Activated naive CD8-positive, alpha-beta T cell treated with anti-CD3 and anti-CD28 coated beads, Interleukin-2, amount 50 U/mL, for 24 hours (primary cell): ENCODE results near the gene DNAJC7.

Experiments
- ATAC-seq: fragments of 150-1000 bp; cut with Tn5 transposase; one replicate; pipeline ENCODE4 v1.10.0; 2021
- DNase-seq: peaks from one replicate; pipeline ENCODE4 v3.0.0; 2021
- H3K27ac Mint-ChIP-seq: one replicate; pipeline ENCODE4 v1.8.0; 2021; ENCODE audit warnings: mild to moderate bottlenecking, mixed read lengths
- H3K27me3 Mint-ChIP-seq: one replicate; pipeline ENCODE4 v1.8.0; 2021; ENCODE audit warnings: mixed read lengths
- H3K36me3 Mint-ChIP-seq: one replicate; pipeline ENCODE4 v1.8.0; 2021; ENCODE audit warnings: low read depth, mixed read lengths
- H3K4me1 Mint-ChIP-seq: one replicate; pipeline ENCODE4 v1.8.0; 2021; ENCODE audit warnings: mixed read lengths
- H3K4me3 Mint-ChIP-seq: one replicate; pipeline ENCODE4 v1.8.0; 2021; ENCODE audit warnings: mild to moderate bottlenecking, moderate library complexity, mixed read lengths
- H3K9me3 Mint-ChIP-seq: one replicate; pipeline ENCODE4 v1.8.0; 2021; ENCODE audit warnings: mixed read lengths

The DNAJC7 gene, protein sequence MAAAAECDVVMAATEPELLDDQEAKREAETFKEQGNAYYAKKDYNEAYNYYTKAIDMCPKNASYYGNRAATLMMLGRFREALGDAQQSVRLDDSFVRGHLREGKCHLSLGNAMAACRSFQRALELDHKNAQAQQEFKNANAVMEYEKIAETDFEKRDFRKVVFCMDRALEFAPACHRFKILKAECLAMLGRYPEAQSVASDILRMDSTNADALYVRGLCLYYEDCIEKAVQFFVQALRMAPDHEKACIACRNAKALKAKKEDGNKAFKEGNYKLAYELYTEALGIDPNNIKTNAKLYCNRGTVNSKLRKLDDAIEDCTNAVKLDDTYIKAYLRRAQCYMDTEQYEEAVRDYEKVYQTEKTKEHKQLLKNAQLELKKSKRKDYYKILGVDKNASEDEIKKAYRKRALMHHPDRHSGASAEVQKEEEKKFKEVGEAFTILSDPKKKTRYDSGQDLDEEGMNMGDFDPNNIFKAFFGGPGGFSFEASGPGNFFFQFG

DNA sequence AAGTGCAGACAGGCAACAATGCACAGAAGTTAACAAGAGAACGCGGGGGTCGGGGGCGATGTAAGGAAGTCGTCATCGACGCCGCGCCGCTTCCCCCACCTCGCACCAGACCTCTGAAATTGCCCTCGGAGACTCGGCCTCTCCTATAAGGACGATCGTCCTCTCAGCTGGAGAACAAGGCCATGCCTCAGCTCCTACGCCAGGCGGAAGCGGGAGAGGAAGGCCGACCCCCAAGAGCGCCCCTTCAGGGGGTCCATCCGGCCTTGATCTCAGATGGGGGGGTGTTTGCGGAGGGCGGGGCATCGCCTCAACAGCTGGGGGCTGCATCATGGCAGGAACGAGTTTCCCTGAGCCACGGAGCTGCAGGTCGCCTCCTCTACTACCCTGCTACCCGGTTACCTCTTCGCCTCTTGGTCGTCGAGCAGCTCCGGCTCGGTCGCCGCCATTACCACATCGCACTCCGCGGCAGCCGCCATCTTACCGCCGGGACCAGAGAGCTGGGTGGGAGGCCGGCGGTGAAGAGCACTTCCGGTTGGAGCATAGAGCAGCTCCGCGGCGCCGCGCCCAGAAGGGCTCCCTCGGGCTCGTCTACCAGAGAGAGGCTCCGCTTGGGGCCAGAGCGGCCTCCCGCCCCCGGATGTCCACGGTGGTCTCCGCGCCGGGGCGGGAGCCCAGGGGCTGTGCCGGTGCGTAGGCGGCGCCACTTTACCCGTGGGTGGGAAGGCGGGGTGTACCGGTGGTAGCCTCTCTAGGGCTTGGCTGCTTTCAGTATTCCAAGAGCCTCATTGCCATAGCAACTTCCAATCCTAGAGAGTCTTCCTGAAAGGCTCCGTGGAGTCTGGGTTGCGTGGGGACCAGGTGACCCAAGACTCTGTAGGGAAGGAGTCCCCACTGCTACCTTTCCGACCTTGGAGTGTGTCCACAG lies at the start of gene DNAJC7:
Gene DNAJC7 (minus strand): TSS at position 499 of the 925 bp plus-strand sequence. CDS start 23 bp downstream, at position 476.
- ATAC-seq, result peak; percentile 92
- H3K4me3 Mint-ChIP-seq, result peak within 1 kb of the TSS; percentile 96
- peak; percentile 91 for DNase-seq
- H3K27me3 Mint-ChIP-seq, result no peaks in the 10 kb centered on the region
- H3K4me1 Mint-ChIP-seq, result peaks cover 65% of the 10 kb centered on the region
- H3K36me3 Mint-ChIP-seq, result peaks cover 26% of the 10 kb centered on the region
- peaks cover 3% of the 10 kb centered on the region for H3K9me3 Mint-ChIP-seq
- H3K27ac Mint-ChIP-seq, result peak within 1 kb of the TSS; percentile 99

DNA sequence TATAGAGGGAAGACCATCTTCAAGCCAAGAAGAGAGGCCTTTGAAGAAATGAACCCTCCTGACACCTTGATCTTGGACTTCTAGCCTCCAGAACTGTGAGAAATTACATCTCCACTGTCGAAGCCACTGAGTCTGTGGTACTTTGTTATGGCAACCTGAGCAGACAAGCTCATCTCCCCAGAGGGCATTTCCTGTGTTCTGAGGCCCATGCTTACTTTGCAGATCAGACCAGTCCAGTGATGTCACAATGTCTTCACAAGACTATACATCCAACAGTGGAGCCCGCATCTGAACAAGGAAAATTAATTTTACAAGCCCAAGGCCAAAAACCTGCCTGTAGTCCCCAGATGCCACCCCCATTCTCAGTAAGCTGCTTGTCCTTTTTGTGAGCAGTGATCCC lies 48.0 kb upstream of the DNAJC7 start:
- no peaks in the 10 kb centered on the region for H3K36me3 Mint-ChIP-seq
- no peaks in the 10 kb centered on the region for H3K9me3 Mint-ChIP-seq
- peak overlapping the region; percentile 40 for H3K27ac Mint-ChIP-seq
- ATAC-seq (no peak), DNase-seq (no peak)
- H3K4me3 Mint-ChIP-seq, result no peak overlapping the region
- peaks cover 24% of the 10 kb centered on the region for H3K4me1 Mint-ChIP-seq
- no peaks in the 10 kb centered on the region for H3K27me3 Mint-ChIP-seq

DNA sequence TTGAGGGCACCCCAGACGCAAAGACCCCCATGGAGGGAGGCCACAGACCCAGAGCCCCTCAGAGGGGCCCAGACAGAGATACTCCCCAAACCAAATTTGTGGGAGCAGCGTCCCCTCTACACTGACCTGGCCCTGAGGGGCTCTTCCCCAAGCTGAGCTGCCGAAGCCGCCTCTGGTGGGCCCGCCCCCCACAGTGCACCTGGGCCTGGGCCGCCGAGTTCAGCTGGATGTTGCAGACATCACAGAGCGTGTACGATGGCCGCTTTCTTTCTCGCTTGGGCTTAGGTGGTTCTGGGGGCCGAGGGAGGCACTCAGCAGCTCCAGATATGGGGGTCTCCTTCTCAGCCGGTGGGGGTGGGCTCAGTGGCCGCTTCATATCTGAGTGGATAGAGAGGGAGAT lies 45.4 kb upstream of the DNAJC7 start:
- Mint-ChIP-seq H3K4me3 (no peak overlapping the region), H3K9me3 (no peaks in the 10 kb centered on the region), H3K27ac (no peak overlapping the region), H3K27me3 (no peaks in the 10 kb centered on the region), H3K4me1 (peaks cover 24% of the 10 kb centered on the region), H3K36me3 (no peaks in the 10 kb centered on the region)
- DNase-seq (no peak), ATAC-seq (no peak)

DNA sequence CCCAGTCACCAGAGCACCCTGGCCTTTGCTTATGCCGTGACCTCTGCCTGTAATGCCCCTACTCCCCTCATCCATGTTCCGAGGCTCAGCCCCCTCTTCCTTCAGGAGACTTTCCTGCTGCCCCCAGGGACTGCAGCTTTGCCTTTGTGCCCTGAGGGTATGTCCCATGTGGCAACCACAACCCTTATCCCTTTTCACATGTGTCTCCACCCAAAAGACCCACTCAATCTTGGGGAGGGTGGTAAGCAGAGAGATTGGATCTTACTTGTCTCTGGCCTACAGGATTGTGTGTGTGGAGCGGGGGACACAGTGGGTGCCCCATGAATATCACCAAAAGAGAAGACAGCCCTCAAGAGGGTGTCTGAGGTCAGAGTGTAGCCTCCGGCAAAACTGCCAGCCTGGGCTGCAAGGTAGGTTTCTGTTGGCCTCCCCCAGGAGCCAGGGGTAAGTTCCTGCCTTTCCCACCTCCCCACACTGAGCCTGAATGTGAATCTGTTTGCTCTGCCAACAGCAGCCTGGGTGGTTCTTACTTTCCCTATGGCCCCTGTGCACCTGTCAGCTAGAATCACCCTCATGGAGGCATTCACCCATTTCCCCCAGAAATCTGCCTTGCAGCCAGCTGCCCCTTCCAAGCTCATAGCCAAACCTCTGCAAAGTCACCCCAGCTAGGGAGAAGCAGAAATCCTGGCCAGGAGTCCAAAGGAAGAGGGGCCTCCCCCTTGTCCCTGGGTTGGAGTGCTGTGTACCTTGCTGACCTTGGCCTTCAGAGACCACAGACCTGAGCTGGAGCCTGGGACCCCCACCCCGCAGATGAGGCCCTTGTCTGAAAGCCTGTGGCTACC lies 44.6 kb upstream of the DNAJC7 start:
- no peak overlapping the region for H3K4me3 Mint-ChIP-seq
- peaks cover 24% of the 10 kb centered on the region for H3K4me1 Mint-ChIP-seq
- H3K9me3 Mint-ChIP-seq, result no peaks in the 10 kb centered on the region
- no peak for DNase-seq
- no peak overlapping the region for H3K27ac Mint-ChIP-seq
- no peak for ATAC-seq
- H3K36me3 Mint-ChIP-seq, result no peaks in the 10 kb centered on the region
- no peaks in the 10 kb centered on the region for H3K27me3 Mint-ChIP-seq

DNA sequence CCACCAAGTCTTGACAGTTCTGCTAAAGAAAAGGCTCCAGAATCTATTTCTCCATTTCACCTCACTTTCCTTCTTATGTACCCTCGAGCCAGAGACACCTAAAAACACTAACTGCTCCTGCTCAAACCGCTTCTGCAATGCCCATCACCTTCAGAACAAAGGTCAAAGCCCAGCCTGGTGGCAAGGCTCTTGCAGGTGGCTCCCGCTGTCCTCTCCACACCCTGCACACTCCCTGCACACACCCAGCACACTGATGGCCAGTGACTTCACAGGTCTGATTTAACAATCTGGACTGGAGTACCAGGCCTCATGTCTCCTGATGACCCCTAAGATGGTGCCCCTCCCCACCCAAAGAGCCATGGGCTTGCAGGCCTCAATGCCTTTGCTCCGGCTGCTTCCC lies 43.0 kb upstream of the DNAJC7 start:
- no peak overlapping the region for H3K27ac Mint-ChIP-seq

DNA sequence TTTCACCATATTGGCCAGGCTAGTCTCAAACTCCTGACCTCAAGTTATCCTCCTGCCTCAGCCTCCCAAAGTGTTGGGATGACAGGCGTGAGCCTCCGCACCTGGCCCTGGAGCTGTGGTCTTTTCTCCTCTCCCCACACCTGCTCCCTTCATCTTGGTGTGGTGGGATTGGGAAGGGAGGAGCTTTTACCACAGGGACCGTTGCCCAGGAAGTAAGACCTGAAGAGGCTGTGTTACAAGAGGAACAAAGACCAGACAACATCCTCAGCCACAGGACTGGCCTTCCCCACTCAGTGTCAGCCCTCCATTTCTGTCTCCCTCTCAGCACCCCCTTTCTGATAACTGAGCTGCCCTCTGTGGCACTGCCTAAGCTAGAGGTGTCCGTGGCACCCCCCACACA lies 42.6 kb upstream of the DNAJC7 start:
- no peak overlapping the region for H3K4me3 Mint-ChIP-seq
- peaks cover 6% of the 10 kb centered on the region for H3K27me3 Mint-ChIP-seq
- no peaks in the 10 kb centered on the region for H3K9me3 Mint-ChIP-seq
- DNase-seq (no peak), ATAC-seq (no peak)
- H3K27ac Mint-ChIP-seq, result no peak overlapping the region
- H3K36me3 Mint-ChIP-seq, result no peaks in the 10 kb centered on the region
- peaks cover 19% of the 10 kb centered on the region for H3K4me1 Mint-ChIP-seq

More for the DNA sequence above, 43.0 kb upstream of the DNAJC7 start:
- peaks cover 2% of the 10 kb centered on the region for H3K27me3 Mint-ChIP-seq
- no peaks in the 10 kb centered on the region for H3K9me3 Mint-ChIP-seq
- DNase-seq (no peak), ATAC-seq (no peak)
- no peaks in the 10 kb centered on the region for H3K36me3 Mint-ChIP-seq
- peaks cover 23% of the 10 kb centered on the region for H3K4me1 Mint-ChIP-seq
- H3K4me3 Mint-ChIP-seq, result no peak overlapping the region

DNA sequence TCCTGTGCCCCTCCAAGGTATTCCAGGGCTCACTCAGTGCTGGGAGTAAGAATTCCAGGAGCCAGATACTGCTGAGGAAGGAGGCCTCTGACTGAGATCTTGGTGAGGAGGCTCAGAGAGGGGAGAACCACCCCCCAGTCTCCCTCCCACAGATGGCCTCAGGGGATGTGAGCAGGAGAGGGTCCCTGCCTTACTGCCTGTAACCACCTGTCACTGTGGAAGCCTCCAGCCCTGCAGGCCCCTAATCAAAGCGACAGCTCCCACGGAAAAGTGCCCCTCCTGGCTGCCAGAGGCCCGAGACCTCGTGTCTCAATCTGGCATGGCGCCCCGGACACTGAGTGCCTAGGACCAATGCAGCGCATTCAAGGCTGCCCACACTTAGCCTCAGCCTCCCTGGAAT lies 40.8 kb upstream of the DNAJC7 start:
- Mint-ChIP-seq H3K36me3 (no peaks in the 10 kb centered on the region), H3K27me3 (peaks cover 14% of the 10 kb centered on the region), H3K4me3 (no peak overlapping the region), H3K9me3 (no peaks in the 10 kb centered on the region), H3K27ac (no peak overlapping the region), H3K4me1 (peaks cover 3% of the 10 kb centered on the region)
- no peak for DNase-seq
- ATAC-seq, result no peak

DNA sequence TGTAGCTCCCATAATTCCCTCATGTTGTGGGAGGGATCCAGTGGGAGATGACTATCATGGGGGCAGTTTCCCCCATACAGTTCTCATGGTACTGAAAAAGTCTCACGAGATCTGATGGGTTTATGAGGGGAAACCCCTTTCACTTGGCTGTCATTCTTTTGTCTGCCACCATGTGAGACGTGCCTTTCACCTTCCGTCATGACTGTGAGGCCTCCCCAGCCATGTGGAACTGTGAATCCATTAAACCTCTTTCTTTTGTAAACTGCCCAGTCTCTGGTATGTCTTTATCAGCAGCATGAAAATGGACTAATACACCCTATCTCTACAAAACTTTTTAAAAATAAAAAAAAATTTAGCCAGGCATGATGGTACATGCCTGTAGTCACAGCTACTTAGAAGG lies 39.4 kb upstream of the DNAJC7 start:
- DNase-seq (no peak), ATAC-seq (no peak)
- Mint-ChIP-seq H3K4me3 (no peak overlapping the region), H3K27ac (no peak overlapping the region), H3K27me3 (peaks cover 23% of the 10 kb centered on the region), H3K36me3 (no peaks in the 10 kb centered on the region), H3K4me1 (no peaks in the 10 kb centered on the region), H3K9me3 (no peaks in the 10 kb centered on the region)

DNA sequence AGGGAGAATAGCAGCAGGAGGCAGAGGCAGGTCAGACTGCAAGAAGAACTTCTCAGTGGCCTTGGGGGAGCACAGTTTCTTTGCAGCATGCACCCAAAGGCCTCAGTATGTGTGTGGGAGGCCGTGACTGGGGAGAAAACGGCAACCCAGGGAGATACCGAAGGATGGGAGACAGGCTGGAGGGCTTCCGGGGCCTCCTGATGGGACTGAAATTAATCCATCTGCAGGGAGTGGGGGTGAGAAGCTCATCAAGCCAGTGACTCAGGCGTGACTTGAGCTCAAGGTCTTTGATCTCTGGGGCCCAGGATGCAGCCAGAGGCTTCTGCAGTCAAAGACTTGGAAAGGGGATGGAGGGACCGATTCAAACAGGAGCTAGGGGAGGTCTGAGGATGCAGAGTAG lies 38.3 kb upstream of the DNAJC7 start:
- Mint-ChIP-seq H3K4me3 (no peak overlapping the region), H3K36me3 (no peaks in the 10 kb centered on the region)
- ATAC-seq, result no peak

DNA sequence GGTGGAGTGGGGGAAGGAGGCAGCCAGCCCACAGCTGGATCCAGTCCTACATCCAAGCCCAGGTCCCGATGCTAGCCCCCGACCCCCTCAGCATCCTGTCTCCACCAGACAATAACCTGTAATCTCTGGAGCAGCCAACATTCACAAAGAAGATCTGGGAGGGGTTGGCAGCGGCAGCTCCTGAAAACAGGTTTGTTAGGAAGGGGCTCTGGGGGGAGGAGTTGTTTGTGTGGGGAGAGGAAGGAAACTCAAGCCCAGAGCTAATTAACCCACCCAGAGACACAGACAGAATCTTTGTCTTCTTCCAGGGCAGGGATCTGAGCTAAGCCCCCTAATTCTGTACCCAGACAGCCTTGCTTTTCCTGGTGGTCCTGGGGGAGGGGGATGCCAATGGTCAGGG lies 37.8 kb upstream of the DNAJC7 start:
- Mint-ChIP-seq H3K27ac (no peak overlapping the region), H3K9me3 (no peaks in the 10 kb centered on the region), H3K4me1 (peaks cover 2% of the 10 kb centered on the region), H3K36me3 (no peaks in the 10 kb centered on the region), H3K4me3 (no peak overlapping the region), H3K27me3 (peaks cover 32% of the 10 kb centered on the region)
- ATAC-seq (no peak), DNase-seq (no peak)

More for the DNA sequence above, 38.3 kb upstream of the DNAJC7 start:
- no peak for DNase-seq
- H3K27ac Mint-ChIP-seq, result no peak overlapping the region
- peaks cover 2% of the 10 kb centered on the region for H3K4me1 Mint-ChIP-seq
- peaks cover 32% of the 10 kb centered on the region for H3K27me3 Mint-ChIP-seq
- H3K9me3 Mint-ChIP-seq, result no peaks in the 10 kb centered on the region

DNA sequence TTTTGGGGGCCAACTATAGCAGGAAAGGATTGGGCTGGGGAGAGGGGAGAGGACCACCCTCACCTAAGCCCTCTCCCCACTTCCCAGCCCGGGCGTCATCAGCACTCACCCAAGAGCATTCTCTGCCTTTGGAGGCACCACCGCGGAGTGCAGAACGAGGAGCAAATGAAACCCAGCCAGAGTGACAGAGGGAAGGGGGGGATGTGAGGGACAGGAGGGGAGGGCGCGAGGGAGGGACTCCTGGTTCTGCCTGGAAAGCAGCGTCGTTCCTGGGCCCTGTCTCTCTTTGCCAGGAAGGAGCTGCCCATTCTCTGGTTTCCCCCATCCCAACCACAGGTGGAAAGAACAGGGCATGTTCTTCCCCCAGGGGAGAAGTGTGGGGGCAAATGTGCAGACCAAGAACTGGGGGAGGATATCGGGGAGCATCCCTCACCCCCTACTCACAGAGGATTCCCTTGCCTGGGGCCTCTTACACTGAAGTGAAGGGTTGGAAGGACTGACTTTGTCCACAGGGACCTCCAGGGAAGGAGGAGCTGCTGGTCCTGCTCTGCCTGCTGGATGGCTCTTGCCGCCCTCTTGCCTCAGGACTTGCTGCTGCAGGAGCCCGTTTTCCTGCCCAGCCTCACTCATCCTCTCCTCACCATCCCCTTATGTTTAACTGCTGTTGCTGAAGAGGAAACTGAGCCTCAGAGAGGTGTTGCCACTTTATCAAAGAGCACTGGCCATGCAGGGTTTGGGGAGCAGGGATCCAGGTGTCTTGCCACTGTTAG lies 36.7 kb upstream of the DNAJC7 start:
- peaks cover 42% of the 10 kb centered on the region for H3K27me3 Mint-ChIP-seq
- no peaks in the 10 kb centered on the region for H3K9me3 Mint-ChIP-seq
- H3K27ac Mint-ChIP-seq, result no peak overlapping the region
- ATAC-seq (no peak), DNase-seq (no peak)
- H3K36me3 Mint-ChIP-seq, result no peaks in the 10 kb centered on the region
- H3K4me3 Mint-ChIP-seq, result no peak overlapping the region
- peaks cover 4% of the 10 kb centered on the region for H3K4me1 Mint-ChIP-seq

DNA sequence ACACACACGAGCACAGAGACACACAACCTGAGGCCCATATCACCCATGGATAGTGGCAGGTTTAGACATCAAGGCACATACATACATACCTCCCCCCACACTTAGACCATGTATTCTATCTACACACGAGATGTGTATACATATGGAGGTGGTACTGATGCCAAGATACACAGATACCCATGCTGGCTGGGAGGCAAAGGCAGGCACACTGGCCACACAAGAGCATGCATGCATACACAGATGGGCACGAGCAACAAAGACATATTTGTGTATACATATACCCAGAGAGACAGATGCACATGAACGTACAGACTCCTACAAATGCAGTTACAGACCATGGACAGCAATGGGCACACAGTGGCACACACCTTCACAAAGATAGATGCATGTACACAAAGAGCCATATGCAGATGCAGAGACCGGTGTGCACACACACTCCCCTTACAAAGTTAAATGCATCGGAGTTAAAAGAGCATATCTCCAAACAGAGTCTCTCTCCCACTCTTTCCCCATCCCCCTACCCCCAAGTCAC lies 35.2 kb upstream of the DNAJC7 start:
- Mint-ChIP-seq H3K4me3 (no peak overlapping the region), H3K27me3 (peaks cover 46% of the 10 kb centered on the region), H3K36me3 (no peaks in the 10 kb centered on the region), H3K9me3 (no peaks in the 10 kb centered on the region), H3K4me1 (peaks cover 4% of the 10 kb centered on the region), H3K27ac (no peak overlapping the region)
- DNase-seq (no peak), ATAC-seq (no peak)

DNA sequence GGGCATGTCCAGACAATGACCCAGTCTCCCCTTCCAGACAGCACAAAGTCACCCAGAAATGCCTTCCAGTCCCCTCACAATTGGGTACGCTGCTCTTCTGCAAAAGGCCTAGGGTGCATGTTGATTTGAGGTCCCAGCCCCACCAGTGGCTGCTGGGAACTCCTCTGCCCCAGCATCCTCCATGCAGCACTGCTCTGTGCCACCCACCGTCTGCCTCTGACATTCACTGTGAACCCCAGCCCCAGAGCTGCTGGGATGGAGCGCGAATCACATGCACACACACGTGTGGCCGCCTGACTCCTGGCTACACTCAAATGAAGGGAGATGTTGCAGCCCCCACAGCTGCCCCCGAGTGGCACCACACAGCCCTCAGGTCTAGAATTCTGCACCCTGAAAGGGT lies 34.4 kb upstream of the DNAJC7 start:
- ATAC-seq (no peak), DNase-seq (no peak)
- Mint-ChIP-seq H3K9me3 (no peaks in the 10 kb centered on the region), H3K4me1 (peaks cover 4% of the 10 kb centered on the region), H3K27me3 (peaks cover 46% of the 10 kb centered on the region), H3K36me3 (no peaks in the 10 kb centered on the region), H3K4me3 (peak overlapping the region; percentile 29), H3K27ac (no peak overlapping the region)
